Progenitor cell of endocrine pancreas (in vitro differentiated cells): ENCODE results near the gene MLXIPL. TPM values are rescaled to one million over a fixed set of nuclear protein-coding genes. Genes with fewer than 3 reads are reported as not detected.

ENCODE experiments used
- DNase-seq: peaks from one replicate; pipeline ENCODE4 v3.0.0; 2021; ENCODE audit warnings: low spot score; ENCODE audit not compliant: unreplicated experiment
- H3K27ac Mint-ChIP-seq: 2 replicates; pipeline ENCODE4 v1.8.0; 2021; ENCODE audit warnings: mild to moderate bottlenecking, moderate library complexity, mixed read lengths
- H3K27me3 Mint-ChIP-seq: 2 replicates; pipeline ENCODE4 v1.8.0; 2021; ENCODE audit warnings: mixed read lengths
- H3K36me3 Mint-ChIP-seq: 2 replicates; pipeline ENCODE4 v1.8.0; 2022; ENCODE audit warnings: mixed read lengths; ENCODE audit not compliant: insufficient read depth
- H3K4me1 Mint-ChIP-seq: 2 replicates; pipeline ENCODE4 v1.8.0; 2021; ENCODE audit warnings: low read depth, mixed read lengths
- H3K4me3 Mint-ChIP-seq: 2 replicates; pipeline ENCODE4 v1.8.0; 2021; ENCODE audit warnings: low read depth, mild to moderate bottlenecking, moderate library complexity, mixed read lengths
- H3K9me3 Mint-ChIP-seq: 2 replicates; pipeline ENCODE4 v1.8.0; 2021; ENCODE audit warnings: low read depth, mixed read lengths
- total RNA-seq: library from RNA; stranded (reverse); gene quantifications from 2 replicates; pipeline ENCODE4 v1.2.1, GENCODE V29; 2021
- TF ChIP-seq, protein P1 (sequence below): fragments of 200-600 bp; sonication (generic); IDR thresholded peaks from one replicate; pipeline ENCODE4 v1.5.0; 2021; ENCODE audit warnings: antibody characterized with exemption, mild to moderate bottlenecking; ENCODE audit not compliant: unreplicated experiment

The MLXIPL gene
- total RNA-seq, 1 donor from 2014 or later, result 48.6 TPM

DNA sequence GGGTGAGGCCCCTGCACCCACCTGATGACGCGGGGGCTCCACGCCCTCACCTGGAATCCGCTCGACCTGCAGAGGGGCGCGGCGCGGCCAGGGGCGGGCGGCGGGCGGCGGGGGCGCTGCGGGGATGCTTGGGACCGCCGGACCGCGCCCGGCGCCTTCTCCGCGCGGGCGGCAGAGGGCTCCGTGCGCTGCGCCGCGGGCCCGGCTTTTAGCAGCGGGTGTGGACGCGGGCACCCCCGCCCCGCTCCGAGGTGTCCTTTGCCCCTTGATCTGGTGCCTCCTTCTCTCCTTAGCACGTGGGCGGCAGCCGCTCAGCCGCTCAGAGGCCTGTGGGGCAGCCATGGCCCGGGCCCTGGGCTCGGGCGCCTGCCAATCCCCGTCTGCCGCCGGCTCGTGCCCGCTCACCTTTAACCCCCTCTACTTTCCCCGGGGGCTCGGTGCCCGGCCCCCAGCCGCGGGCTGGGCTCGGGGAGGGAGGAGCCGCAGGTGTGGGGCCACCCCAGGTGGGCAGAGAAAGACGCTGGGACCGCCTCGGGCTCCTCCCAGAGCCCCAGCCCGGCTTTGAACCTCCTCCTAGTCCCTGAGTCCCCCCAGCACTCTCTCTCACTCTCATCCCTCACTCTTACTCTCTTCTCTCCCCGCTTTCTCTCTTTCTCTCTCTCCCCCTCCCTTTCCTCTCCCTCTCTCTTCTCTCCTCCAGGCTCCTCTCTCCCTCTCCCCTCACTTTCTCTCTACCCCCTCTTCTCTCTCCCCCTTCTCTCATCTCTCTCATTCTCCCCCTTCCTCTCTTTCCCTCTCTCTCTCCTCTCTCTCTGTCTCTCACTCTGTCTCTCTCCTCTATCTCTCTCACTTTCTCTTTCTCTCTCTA is 23.6 kb upstream of the MLXIPL start:
- peaks cover 71% of the 10 kb centered on the region for H3K27me3 Mint-ChIP-seq
- peak; percentile 48 for DNase-seq
- TF ChIP-seq, protein P1, sequence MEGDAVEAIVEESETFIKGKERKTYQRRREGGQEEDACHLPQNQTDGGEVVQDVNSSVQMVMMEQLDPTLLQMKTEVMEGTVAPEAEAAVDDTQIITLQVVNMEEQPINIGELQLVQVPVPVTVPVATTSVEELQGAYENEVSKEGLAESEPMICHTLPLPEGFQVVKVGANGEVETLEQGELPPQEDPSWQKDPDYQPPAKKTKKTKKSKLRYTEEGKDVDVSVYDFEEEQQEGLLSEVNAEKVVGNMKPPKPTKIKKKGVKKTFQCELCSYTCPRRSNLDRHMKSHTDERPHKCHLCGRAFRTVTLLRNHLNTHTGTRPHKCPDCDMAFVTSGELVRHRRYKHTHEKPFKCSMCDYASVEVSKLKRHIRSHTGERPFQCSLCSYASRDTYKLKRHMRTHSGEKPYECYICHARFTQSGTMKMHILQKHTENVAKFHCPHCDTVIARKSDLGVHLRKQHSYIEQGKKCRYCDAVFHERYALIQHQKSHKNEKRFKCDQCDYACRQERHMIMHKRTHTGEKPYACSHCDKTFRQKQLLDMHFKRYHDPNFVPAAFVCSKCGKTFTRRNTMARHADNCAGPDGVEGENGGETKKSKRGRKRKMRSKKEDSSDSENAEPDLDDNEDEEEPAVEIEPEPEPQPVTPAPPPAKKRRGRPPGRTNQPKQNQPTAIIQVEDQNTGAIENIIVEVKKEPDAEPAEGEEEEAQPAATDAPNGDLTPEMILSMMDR, result peak; percentile 22
- H3K27ac Mint-ChIP-seq, result peak overlapping the region; percentile 84
- H3K9me3 Mint-ChIP-seq, result no peaks in the 10 kb centered on the region
- H3K4me1 Mint-ChIP-seq, result no peaks in the 10 kb centered on the region
- no peaks in the 10 kb centered on the region for H3K36me3 Mint-ChIP-seq
- H3K4me3 Mint-ChIP-seq, result peak overlapping the region; percentile 41

DNA sequence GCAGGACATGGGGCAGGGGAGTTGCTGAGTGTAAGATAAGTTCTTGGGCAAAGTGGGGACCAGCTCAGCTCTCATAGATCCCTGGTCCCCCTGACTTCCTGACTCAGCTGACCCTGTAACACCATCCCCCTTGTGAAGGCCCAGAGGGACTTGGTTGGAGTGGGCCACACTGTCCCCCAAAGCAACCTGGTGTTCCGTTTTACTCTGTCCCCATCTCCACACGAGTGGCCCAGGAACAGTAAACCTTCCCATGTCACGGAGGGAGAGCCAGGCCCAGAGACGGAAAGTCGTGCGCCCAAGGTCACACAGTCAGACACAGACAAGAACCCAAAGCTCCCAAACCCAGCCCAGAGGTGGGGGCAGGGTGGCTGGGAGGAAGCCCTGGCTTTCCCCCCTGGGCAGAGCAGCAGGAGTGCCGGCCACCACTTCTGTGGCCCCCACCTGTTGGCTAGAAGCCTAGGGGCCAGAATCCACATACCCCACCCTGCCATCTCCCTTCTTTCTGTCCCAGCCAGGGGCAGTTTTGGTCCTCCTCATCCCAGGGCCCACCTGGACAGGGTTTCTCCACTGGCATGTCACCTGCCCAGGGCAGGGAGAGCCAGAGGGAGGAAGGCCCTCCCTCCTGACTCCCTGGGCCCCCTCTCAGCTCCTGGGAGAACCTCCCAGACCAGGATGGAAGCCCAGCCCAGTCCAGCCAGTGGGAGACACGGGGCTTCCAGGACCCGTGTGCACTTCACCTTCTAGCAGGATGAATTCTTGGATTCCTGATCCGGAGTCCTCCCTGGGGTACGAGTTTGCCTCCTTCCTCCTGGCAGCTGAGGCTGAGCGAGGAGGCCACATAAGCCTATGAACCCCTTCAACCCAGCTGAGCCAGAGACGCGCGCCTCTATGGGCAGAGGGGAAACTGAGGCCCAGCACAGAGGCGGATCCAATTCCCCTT is 22.7 kb upstream of the MLXIPL start:
- TF ChIP-seq, protein P1, result no peak

DNA sequence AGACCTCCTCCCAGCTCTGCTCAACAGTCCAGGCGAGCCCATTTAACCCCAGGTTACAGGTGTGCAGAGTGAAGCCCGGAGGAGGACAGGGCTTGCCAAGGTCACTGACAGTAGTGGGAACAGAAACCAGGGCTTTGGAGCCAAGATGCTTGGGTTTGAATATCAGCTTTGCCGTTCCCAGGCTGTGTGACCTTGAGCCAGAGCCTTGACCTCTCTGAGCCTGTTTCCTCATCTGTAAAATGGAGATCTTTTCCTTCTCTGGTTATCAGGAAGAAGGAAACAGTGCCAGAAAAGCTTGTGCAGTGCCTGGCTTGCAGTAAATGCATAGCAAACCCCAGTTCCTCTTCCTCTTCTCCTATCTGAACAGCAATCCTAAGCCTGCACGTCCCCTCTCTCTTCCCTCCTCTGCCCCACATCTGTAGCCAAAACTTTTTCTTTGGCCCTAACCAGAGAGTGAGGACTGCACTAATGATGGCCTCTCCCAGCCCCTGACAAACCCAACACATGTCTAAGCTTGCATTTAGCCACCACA is 21.4 kb upstream of the MLXIPL start:
- no peak for DNase-seq
- Mint-ChIP-seq H3K27ac (no peak overlapping the region), H3K4me1 (no peaks in the 10 kb centered on the region), H3K4me3 (no peak overlapping the region), H3K27me3 (peaks cover 58% of the 10 kb centered on the region), H3K9me3 (peaks cover 3% of the 10 kb centered on the region), H3K36me3 (no peaks in the 10 kb centered on the region)
- TF ChIP-seq, protein P1, result no peak

More for the DNA sequence above, 22.7 kb upstream of the MLXIPL start:
- no peaks in the 10 kb centered on the region for H3K36me3 Mint-ChIP-seq
- DNase-seq, result no peak
- H3K27me3 Mint-ChIP-seq, result peaks cover 65% of the 10 kb centered on the region
- no peaks in the 10 kb centered on the region for H3K9me3 Mint-ChIP-seq
- peak overlapping the region; percentile 51 for H3K4me3 Mint-ChIP-seq
- no peaks in the 10 kb centered on the region for H3K4me1 Mint-ChIP-seq
- peak overlapping the region; percentile 89 for H3K27ac Mint-ChIP-seq

DNA sequence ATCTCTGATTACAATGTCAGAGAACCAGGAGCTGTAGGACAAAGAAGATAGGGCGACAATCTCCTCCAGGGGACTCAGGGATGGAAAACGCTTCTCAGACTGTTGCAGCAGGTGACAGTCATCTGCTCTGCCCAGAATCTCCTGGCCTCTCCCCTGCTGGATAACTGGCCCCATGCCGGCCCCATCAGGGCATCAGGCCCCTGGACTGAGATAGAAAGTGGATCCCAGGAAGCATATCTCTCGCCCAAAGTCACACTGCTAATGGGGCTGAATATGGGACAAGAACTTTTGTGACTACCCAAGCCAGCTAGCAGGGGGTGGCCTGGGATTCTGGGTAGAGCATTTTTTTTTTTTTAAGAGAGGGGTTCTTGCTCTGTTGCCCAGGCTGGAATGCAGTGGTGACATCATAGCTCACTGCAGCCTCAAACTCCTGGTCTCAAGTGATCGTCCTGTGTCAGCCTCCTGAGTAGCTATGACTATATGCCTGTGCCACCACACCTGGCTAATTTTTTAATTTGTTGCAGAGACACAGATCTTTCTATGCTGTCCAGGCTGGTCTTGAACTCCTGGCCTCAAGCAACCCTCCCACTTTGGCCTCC is 20.5 kb upstream of the MLXIPL start:
- H3K27ac Mint-ChIP-seq, result no peak overlapping the region
- H3K27me3 Mint-ChIP-seq, result peaks cover 50% of the 10 kb centered on the region
- no peak for DNase-seq
- H3K4me3 Mint-ChIP-seq, result no peak overlapping the region
- TF ChIP-seq, protein P1, result no peak
- H3K9me3 Mint-ChIP-seq, result peaks cover 3% of the 10 kb centered on the region
- no peaks in the 10 kb centered on the region for H3K36me3 Mint-ChIP-seq
- H3K4me1 Mint-ChIP-seq, result no peaks in the 10 kb centered on the region
